ENCODE data around the gene ARHGAP5.

ARHGAP5 gene

DNA sequence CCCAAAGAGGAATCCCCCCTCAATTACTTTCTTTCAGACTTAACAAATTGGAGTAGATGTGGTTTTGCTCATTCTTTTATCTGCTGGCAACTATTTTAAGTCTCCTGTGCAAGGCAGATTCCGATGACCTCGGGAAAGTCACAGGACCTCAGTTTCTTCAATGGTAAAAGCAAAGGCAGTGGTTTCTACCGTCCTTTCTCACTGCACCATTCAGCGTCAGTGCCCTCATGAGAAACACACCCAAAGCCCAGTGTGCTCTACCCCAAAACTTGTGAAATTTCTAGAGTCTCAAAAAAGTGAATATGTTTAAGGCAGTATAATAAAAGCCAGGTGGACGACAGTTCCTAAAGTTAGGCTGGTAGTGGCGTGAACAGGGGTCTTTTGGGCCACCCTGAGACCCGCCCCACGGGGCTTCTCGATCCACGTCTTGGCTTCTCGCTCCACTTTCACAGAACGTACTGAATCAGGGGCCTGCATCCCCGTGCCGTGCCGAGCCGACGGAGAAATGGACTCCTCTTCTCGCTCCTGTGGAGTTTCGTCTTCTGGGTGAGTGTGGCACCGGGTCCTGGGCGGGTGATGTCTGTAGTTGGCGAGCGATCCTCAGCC is 1.3 kb upstream of the ARHGAP5 start:
- no peak for DNase-seq (ENCODE audit: low read depth)

DNA sequence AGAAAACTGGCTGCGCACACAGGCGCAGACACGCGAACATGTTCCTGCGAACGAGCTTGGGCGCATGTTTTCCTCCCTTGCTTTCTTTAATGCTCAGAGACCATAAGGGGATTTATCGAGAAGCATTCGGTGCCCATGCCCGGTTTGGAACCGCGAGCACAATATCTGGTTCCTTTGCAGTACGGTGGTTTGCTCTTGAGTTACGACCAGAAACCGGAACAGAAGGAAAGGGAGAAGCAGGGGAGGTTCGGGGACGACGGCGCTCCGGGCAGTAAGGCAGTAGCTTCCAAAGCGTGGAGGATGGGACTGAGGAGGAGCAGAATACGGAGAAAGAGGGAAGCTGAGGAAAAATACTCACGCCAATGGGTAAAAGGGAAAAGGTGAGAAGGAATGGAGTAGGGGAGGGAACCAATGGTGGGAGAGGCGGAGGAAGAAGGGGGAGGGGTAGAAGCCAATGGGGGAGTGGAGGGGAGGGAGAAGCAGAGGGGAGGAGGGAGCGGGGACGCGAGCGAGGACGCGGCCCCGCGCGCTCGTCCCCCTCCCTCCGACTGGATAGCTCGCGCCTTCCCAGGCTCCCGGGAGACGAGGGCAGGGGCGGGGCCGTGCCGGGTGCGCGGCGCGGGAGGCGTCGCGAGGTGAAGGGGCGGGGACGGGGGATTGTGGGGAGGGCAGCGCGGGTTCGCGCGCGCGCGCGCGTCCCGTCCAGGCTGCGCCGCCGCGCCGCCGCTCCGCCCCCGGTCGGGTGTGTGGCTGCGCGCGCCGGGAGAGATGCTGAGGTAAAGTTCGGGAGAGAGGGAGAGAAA is 625 bp upstream of the ARHGAP5 start:
- peak; percentile 54 for DNase-seq (ENCODE audit: low read depth)

DNA sequence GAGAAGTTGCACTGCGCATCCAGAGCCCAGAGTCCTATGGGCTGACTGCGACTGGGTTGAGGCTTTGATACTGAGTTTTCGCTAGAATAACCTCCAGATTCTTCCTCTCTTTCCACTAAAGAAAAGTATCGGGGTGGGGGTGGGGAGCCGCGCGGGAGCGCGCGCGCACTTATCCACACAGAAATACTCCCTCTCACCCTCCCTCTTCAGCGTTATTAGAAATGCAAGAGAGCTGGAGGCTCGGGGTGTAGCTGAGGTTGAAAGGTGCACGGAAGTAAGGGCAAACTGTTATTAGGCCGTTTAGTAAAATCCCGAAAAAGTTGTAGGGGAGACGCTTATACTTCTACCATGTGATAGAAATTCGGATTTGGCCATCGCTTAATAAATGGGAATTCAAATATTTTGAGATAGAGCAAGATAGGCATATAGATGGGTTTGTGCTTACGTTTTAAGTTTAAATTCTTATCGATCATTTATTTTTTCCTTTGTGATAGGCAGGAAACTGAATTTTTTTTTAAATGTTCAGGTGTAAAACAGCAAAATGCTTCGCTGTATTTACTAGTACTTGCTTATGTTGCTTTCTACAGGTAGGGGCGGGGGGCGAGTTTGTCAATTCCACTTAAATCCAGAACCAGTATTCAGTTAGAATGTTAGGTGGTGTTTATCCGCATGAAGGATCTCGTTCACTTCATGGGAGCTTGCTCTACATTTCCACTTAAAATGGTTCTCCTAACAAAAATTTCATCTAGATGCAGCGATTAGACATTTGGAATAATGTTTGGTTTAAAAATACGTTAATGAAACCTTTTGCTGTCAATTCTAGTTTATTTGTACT is 1.1 kb downstream of the ARHGAP5 start:
- DNase-seq (ENCODE audit: low read depth): peak; percentile 2

DNA sequence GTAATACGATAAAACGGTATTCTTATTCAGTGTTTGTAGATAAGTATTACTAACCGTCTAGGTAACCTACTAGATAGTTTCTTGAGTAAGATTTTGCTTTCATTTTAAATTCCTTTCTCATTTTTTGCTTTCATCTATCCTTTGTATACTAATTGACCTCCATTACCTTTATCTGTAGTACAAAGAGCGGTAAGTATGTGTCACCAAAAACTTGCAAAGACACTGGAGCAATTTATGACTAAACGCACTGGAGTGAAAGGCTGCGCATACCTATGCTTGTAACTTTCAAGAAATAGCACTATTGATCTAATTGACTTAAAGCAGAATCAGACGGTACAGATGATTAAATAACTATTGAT is 1.7 kb downstream of the ARHGAP5 start:
- DNase-seq (ENCODE audit: low read depth): no peak

DNA sequence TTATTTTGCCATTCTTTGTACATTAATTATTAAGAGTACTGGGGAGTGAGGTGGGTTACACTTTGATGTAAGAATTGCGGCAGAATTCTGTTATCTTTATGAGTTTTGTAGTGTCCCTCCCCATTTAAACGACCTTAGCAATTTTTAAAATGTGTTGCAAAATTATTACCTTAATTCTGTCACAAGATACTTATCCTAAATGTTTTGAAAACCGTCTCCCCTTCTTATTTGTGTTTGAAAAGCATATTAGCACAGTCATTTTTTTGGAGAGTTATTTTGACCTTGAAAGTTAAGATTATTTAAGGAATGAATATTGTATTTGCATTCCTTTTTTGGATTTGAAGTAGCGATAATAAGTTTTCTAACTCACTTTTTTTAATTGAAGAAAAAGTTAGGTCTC is 2.2 kb downstream of the ARHGAP5 start:
- DNase-seq (ENCODE audit: low read depth): no peak

DNA sequence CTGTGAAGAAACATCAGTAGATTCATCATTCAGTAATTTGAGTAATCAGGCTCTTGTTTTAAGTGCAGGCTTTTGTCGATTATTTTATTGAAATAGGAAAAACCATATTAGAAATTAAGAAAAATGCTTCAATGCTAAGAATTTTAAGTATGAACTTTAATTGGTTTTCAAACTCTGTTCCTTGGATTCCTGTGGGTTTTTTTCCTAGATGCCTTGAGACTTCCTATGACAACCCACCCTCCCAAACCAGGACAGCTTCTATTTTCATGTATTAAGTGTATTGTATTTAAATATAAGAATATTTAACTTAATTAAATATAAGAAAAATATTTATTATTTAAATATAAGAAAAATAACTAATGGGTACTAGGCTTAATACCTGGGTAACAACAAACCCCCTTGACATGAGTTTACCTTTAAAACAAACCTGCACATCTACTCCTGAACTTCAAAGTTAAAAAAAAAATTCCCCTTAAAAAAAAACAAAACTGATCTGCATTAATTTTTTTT is 3.0 kb downstream of the ARHGAP5 start:
- DNase-seq (ENCODE audit: low read depth): no peak

DNA sequence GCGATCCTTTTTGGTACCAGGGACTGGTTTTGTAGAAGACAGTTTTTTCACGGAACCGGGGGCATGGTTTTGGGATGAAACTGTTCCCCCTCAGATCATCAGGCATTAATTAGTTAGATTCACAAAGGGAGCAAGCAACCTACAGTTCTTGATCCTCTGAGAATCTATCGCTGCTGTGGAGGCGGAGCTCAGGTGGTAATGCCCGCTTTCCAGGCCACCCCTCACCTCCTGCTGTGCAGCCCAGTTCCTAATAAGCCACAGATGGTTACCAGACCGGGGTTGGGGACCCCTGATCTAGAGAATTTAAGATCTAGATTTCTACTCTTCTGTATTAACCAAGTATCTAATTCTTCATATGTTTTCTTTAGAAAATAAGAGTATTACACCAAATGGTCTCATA is 4.8 kb downstream of the ARHGAP5 start:
- no peak for DNase-seq (ENCODE audit: low read depth)

DNA sequence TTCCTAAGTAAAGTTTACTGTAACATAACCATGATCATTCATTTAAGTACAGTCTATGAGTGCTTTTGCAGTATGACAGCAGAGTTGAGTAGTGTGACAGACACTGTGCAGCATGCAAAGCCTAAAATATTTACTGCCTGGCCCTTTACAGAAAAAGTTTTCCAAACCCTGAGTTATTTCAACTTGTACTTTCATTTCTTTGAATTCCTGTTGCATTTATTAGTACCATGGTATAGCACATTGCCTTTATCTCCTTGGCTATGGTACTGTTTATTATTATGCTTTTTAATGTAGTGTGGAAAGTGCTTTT is 6.2 kb downstream of the ARHGAP5 start:
- no peak for DNase-seq (ENCODE audit: low read depth)

DNA sequence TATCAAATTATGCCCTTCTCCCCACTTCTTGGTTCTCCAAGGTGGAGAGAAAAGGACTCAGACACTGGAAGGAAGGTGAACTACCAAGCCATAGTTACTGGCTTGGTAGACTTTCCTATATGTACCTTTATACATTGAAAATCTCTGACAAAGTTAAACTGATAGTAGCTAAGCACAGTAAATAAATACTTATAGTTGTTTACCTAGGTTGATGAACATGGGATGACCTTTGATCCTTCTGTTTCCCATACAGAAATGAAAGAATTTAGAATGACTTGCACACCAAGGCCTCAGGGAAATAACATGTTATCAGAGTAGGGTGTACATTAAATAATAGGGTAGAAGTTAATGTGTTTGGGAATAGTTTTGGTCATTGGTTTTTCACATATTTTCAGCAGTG is 6.7 kb downstream of the ARHGAP5 start:
- DNase-seq (ENCODE audit: low read depth): no peak

DNA sequence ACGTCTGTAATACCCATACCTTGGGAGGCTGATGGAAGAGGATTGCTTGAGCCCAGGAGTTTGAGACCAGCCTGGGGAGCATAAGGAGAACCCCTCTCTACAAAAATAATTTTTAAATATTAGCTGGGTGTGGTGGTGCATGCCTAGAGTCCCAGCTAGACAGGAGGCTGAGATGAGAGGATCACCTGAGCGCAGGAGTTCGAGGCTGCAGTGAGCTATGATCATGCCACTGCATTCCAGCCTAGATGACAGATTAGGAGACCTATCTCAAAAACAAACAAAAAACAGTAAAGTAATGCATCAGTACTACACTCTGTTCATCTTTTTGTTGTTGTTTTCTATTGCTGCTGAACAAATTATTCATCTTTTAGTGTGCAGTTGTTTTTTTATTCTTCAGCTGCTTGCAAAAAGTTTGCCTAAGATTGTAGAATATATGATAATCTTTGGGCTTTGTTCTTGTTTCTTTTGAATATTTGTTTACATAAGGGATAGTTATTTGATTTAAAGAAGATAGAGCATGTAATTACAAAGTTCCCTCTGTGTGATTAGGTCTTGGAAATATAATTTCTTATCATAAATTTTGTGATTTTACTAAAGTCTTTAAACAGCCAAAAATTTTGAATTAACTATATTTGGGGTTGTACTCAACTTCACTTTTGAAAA is 8.2 kb downstream of the ARHGAP5 start:
- no peak for DNase-seq (ENCODE audit: low read depth)

DNA sequence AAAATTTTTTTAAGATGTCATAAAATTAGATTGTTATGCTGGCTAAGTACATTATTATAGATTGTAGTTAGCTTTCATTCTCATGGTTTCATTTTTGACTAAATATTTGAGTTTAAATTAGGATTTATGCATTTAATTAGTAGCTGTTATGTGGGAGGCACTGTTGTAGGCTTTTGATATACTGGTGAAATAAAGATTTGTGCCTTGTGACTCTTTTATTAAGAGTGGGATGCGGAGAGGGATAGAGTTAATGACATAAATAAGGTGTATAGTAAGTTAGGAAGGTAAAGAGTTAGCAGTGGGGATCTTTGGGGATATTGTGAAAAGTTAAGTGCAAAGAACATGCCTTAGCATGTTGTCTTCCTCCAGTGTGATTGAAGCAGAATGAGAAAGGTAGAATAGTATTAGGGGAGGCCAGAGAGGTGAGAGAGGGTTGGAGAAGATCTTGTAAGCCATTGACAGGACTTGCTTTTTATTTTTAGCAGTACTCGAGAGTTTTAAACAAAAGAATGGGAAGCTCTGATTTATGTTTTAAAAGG is 8.8 kb downstream of the ARHGAP5 start:
- no peak for DNase-seq (ENCODE audit: low read depth)

DNA sequence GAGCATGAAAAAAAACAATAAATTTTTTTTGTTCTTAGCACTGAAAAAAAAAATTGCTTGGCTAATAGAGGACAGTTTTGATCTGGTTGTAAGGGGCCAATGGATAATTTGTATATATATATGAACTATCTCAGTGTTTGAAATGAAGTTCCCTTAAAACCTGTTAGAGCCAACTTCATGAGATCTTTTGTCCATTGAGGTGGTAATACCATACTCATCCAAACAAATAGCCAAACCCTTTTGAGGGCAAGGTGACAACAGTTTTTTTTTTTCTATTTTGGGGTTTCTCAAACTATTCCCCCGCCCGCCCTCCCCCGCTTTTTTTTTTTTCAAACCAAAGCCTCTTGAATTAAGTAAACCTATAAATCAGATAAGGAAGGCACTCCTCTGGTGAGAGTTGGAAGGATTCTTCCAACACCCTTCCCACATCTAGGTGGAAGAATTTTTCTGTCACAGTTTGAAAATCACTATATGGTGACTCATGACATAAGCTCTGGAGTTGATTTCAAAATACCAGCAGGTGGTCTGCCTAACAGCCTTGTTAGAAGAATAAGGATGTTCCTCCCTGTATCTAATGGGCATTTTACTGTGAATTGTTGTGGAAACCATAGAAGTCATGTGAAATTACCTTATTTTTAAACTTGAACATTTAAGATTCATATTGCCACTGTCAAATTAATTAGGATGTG is 10.2 kb downstream of the ARHGAP5 start:
- DNase-seq (ENCODE audit: low read depth): no peak

DNA sequence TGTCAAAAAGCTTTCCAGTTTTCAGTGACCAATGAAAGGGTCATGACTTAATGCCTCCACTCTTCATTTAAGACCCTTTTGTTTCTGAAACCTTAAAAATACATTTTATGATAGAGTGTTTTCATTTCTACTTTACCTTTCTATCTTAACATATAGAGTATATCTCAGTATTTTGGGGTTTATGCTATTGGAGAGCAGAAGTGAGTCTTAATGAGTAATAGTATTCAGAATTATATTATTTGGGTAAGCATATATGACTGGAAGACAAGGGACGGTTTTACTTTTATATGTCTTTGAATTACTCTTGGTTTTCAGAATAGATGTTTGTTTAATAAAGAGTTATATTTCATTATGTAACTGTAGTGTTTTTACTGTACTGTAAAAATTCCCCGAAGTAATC is 10.8 kb downstream of the ARHGAP5 start:
- no peak for DNase-seq (ENCODE audit: low read depth)

DNA sequence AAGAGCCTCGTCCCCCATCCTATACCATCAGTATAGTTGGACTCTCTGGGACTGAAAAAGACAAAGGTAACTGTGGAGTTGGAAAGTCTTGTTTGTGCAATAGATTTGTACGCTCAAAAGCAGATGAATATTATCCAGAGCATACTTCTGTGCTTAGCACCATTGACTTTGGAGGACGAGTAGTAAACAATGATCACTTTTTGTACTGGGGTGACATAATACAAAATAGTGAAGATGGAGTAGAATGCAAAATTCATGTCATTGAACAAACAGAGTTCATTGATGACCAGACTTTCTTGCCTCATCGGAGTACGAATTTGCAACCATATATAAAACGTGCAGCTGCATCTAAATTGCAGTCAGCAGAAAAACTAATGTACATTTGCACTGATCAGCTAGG is 13.6 kb downstream of the ARHGAP5 start:
- no peak for DNase-seq (ENCODE audit: low read depth)

DNA sequence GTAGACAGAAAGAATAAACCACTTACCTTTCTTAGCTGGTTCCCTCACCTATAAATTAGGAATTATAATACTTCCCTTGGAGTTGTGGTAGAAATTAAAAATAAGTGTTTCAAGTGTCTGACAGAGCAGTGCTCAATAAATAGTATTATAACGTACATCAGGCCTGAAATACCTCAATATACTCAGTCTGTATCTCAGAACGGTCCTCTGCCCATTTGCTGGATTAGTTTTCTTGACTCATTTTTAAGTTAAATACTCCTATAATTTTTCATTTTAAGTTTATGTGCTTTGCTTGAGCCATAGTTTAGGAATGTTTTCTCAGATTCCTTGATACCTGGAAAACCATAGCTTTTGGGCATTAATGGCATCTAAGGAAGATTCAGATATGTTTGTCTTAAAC is 22.4 kb downstream of the ARHGAP5 start:
- DNase-seq (ENCODE audit: low read depth): no peak

DNA sequence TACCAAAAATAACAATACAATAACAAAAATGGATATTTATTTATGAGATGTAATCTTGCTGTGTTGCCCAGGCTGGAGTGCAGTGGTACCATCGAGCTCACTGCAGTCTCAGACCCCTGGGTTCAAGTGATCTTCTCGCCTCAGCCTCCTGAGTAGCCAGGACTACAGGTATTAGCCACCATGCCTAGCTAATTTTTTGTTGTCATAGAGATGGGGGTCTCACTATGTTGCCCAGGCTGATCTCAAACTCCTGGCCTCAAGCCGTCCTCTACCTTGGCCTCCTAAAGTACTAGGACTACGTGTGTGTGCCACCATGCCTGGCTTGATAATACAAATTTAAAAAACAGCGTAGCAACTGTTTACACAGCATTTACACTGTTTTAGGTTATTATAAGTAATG is 23.1 kb downstream of the ARHGAP5 start:
- DNase-seq (ENCODE audit: low read depth): no peak

DNA sequence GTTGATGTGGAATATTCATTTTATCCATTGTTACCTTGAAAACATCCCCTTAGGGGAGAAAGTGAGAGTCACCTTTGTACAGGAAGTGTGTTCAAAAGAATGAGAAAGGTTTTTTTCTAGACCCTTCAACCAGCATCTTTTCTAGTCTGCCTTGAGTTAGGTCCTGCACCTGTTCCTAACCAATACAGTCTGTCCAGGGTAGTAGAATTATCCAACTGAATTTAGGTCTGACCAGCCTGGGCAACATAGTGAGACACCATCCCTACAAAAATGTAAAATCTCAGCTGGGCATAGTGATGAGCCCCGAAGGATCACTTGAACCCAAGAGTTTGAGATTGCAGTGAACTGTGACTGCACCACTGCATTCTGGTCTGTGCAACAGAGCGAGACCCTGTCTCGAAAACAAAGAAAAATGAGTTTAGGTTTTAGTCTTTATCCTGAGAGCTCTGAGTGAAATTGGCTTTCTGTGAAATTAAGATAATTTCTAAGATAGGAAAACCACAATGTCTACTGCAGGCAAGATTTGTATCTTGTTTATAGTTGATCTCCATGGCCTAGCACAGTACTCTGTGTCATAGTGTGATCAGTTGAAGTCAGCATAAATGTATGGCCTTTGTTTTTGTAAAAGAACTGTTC is 25.2 kb downstream of the ARHGAP5 start:
- no peak for DNase-seq (ENCODE audit: low read depth)

DNA sequence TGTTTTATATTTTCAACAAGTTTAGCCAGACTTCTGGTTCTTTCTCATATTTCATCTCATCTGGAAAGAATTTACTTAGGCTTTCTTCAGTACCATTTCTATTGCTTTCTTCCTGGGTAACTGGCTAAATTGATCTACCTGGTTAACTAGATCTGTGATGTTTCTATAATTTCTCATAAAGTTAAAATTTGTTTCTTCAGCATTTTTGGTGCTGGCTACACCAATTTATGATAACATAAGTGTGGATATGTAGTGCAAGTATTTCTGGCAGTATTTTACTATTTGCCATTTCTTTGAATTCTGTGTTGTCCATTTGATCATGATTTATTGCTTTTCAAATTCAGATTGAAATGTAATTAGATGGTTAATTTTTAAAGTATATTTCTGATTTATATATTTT is 25.9 kb downstream of the ARHGAP5 start:
- no peak for DNase-seq (ENCODE audit: low read depth)

DNA sequence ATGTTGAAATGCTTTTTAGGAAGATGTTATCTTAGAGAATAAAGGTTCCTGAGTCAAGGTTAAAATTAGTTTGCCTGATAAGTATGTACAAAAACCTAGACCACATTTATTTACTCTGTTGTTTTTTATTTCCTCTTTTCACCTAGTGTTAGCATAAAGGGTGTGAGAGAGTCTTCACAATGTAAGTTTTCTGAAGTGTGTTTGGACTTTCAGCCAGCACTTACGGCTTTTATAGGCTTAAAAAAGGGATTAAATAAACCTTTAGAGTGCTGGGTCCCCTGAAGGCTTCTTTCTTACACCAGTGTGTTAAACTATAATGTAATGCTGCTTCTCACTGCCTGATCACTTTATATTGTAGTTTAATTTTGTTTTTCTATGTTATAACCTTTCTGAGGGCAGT is 27.2 kb downstream of the ARHGAP5 start:
- no peak for DNase-seq (ENCODE audit: low read depth)

DNA sequence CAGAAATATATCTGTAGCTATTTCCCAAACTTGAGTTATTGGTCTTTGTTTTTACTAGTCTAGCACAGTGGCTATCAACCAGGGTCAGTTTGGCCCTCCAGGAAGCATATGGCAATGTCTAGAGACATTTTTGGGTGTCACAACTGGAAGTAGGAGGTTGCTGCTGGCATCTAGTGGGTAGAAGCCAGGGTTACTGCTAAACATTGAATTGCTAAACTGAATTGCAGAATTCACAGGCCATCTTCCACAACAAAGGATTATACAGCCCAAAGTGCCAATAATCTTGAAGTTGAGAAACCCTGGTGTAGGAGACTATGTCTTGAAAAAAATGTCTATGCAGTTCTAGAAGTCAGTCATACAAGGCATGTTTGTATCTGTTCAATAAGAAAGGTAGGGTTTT is 27.7 kb downstream of the ARHGAP5 start:
- DNase-seq (ENCODE audit: low read depth): no peak

Data from stimulated activated CD8-positive, alpha-beta memory T cell treated with anti-CD3 and anti-CD28 coated beads, Interleukin-12 subunit alpha, Interleukin-12 subunit beta, amount 100 ng/mL, for 1 hour (primary cell).